ENCODE results near the gene SHH.
"Not testable (repeated sequence)": the region's sequence is repeated elsewhere in the genome, so short reads cannot be mapped to it uniquely, and the experiment has no call there.

SHH gene

GRCh38 chr7:155819186-155819585 is 6.9 kb upstream of the SHH start:
- no peak for DNase-seq (ENCODE audit: low read depth, low spot score)

- no peak for DNase-seq (ENCODE audit: low read depth, low spot score)
Measured at GRCh38 chr7:155818820-155819168, 6.5 kb upstream of the SHH start.

- no peak for DNase-seq (ENCODE audit: low read depth, low spot score)
Measured at GRCh38 chr7:155818154-155818819, 6.0 kb upstream of the SHH start.

- DNase-seq (ENCODE audit: low read depth, low spot score) = not testable (repeated sequence)
Measured at GRCh38 chr7:155817515-155817914, 5.3 kb upstream of the SHH start.

- DNase-seq (ENCODE audit: low read depth, low spot score) = no peak
Measured at GRCh38 chr7:155816996-155817395, 4.7 kb upstream of the SHH start.

GRCh38 chr7:155816192-155816508 is 3.9 kb upstream of the SHH start:
- DNase-seq (ENCODE audit: low read depth, low spot score) = no peak

GRCh38 chr7:155815332-155816191 is 3.3 kb upstream of the SHH start:
- no peak for DNase-seq (ENCODE audit: low read depth, low spot score)

- no peak for DNase-seq (ENCODE audit: low read depth, low spot score)
Measured at GRCh38 chr7:155814316-155815276, 2.3 kb upstream of the SHH start.

- no peak for DNase-seq (ENCODE audit: low read depth, low spot score)
Measured at GRCh38 chr7:155813546-155814315, 1.5 kb upstream of the SHH start.

GRCh38 chr7:155813125-155813524 is 862 bp upstream of the SHH start:
- DNase-seq (ENCODE audit: low read depth, low spot score) = no peak

GRCh38 chr7:155811560-155811894 is 736 bp downstream of the SHH start:
- DNase-seq (ENCODE audit: low read depth, low spot score) = no peak

GRCh38 chr7:155810770-155811559 is 1.3 kb downstream of the SHH start:
- no peak for DNase-seq (ENCODE audit: low read depth, low spot score)

- no peak for DNase-seq (ENCODE audit: low read depth, low spot score)
Measured at GRCh38 chr7:155809947-155810769, 2.1 kb downstream of the SHH start.

GRCh38 chr7:155809332-155809946 is 2.8 kb downstream of the SHH start:
- DNase-seq (ENCODE audit: low read depth, low spot score) = no peak

GRCh38 chr7:155808549-155809331 is 3.5 kb downstream of the SHH start:
- DNase-seq (ENCODE audit: low read depth, low spot score) = no peak

GRCh38 chr7:155807789-155808548 is 4.3 kb downstream of the SHH start:
- no peak for DNase-seq (ENCODE audit: low read depth, low spot score)

GRCh38 chr7:155807065-155807671 is 5.1 kb downstream of the SHH start:
- DNase-seq (ENCODE audit: low read depth, low spot score) = no peak

All from smooth muscle cell of the brain vasculature (primary cell).